Endothelial cell of umbilical vein (primary cell): ENCODE results near the gene PLA2G2D. TPM values are rescaled to one million over a fixed set of nuclear protein-coding genes. Genes with fewer than 3 reads are reported as not detected.

Source experiments
- BruUV-seq: library from RNA; stranded (reverse); fragments of 400-500 nt; replicated peaks from 2 replicates; lab custom pipeline; 2021; lab: Mats Ljungman, UMichigan
- CTCF ChIA-PET: fragments of 300-600, 350-600 bp; sonication (Branson Sonifier 250); formaldehyde crosslinking; loops from one replicate; lab custom pipeline; 2021; ENCODE audit warnings: antibody characterized with exemption, inconsistent platforms; lab: Charles Lee
- POLR2A ChIA-PET: fragments of 300-600, 350-600 bp; sonication (Branson Sonifier 250); formaldehyde crosslinking; loops from one replicate; lab custom pipeline; 2021; ENCODE audit warnings: antibody characterized with exemption, inconsistent platforms; lab: Charles Lee
- DNase-seq: peaks from one replicate; pipeline ENCODE4 v3.0.0-alpha.2; 2011; ENCODE audit warnings: low read depth, low spot score
- FAIRE-seq: peaks from 2 replicates; lab custom pipeline; 2011; peaks lifted over from hg19 to GRCh38; lab: Jason Lieb, UNC
- H2AFZ ChIP-seq: 2 replicates; pipeline ENCODE4 v1.6.0; 2012; ENCODE audit warnings: low read depth, low read length, control low read depth, inconsistent platforms
- H3K27ac ChIP-seq: 2 replicates; pipeline ENCODE4 v1.5.1; 2011; ENCODE audit warnings: low read depth, mild to moderate bottlenecking, control low read depth, low read length, moderate library complexity; ENCODE audit not compliant: insufficient read depth
- H3K27me3 ChIP-seq, 2 experiments: 2 replicates each; pipeline versions ENCODE4 v1.6.0 to v1.6.1; 2011; ENCODE audit warnings: low read length in 2 of 2, mixed read lengths in 1 of 2; ENCODE audit not compliant: control insufficient read depth in 2 of 2, insufficient read depth in 2 of 2
- H3K36me3 ChIP-seq, 2 experiments: 2 replicates in 1 of 2; 3 replicates in 1 of 2; pipeline ENCODE4 v1.5.1; 2011; ENCODE audit warnings: low read length in 2 of 2, mild to moderate bottlenecking in 1 of 2, moderate library complexity in 1 of 2; ENCODE audit not compliant: control insufficient read depth in 2 of 2, insufficient read depth in 2 of 2; ENCODE audit errors: extremely low read depth in 1 of 2
- H3K4me1 ChIP-seq: 3 replicates; pipeline ENCODE4 v1.5.1; 2011; ENCODE audit warnings: mild to moderate bottlenecking, low read length; ENCODE audit not compliant: control insufficient read depth, insufficient read depth; ENCODE audit errors: extremely low read depth
- H3K4me2 ChIP-seq: 2 replicates; pipeline ENCODE4 v1.6.1; 2011; ENCODE audit warnings: low read length, control low read depth, mixed read lengths; ENCODE audit not compliant: insufficient read depth
- H3K4me3 ChIP-seq, 3 experiments: fragments of 200-600 bp in 1 of 3; sonication (generic), shearing (Covaris generic) in 1 of 3; replicated peaks in 1 of 3; 2 replicates each; pipeline ENCODE4 v1.5.1; 2011 to 2016; ENCODE audit warnings: control low read depth in 3 of 3, low read length in 3 of 3, mild to moderate bottlenecking in 2 of 3, inconsistent platforms in 1 of 3, low read depth in 1 of 3, moderate library complexity in 1 of 3; ENCODE audit not compliant: insufficient read depth in 1 of 3
- H3K79me2 ChIP-seq: 2 replicates; pipeline ENCODE4 v1.6.0; 2012; ENCODE audit warnings: low read length, inconsistent platforms; ENCODE audit not compliant: control insufficient read depth, insufficient read depth
- H3K9ac ChIP-seq: replicated peaks from 2 replicates; pipeline ENCODE3; 2011; ENCODE audit warnings: low read length, control low read depth; ENCODE audit not compliant: insufficient read depth; ENCODE audit errors: extremely low read depth
- H3K9me1 ChIP-seq: replicated peaks from 3 replicates; pipeline ENCODE4 v1.6.0; 2011; ENCODE audit warnings: mild to moderate bottlenecking, low read length; ENCODE audit not compliant: control insufficient read depth, insufficient read depth; ENCODE audit errors: extremely low read depth
- H3K9me3 ChIP-seq: replicated peaks from 2 replicates; pipeline ENCODE4 v1.5.1; 2012; ENCODE audit warnings: low read length, inconsistent platforms; ENCODE audit not compliant: control insufficient read depth, insufficient read depth
- H4K20me1 ChIP-seq: replicated peaks from 2 replicates; pipeline ENCODE3; 2011; ENCODE audit warnings: mild to moderate bottlenecking, low read length; ENCODE audit not compliant: control insufficient read depth, insufficient read depth; ENCODE audit errors: extremely low read depth
- CTCF ChIP-seq, 2 donors: IDR thresholded peaks; 1 replicate in 1 of 2; 2 replicates in 1 of 2; pipeline ENCODE4 v1.5.1; 2011; ENCODE audit warnings: low read length in 2 of 2, mild to moderate bottlenecking in 2 of 2, moderate library complexity in 2 of 2, control low read depth in 1 of 2, inconsistent platforms in 1 of 2, low read depth in 1 of 2; ENCODE audit not compliant: insufficient read depth in 1 of 2; ENCODE audit errors: extremely low read depth in 1 of 2
- EZH2 ChIP-seq: IDR thresholded peaks from 2 replicates; pipeline ENCODE4 v1.6.1; 2012; ENCODE audit warnings: borderline replicate concordance, low read depth, mild to moderate bottlenecking, moderate library complexity, low read length, inconsistent platforms; ENCODE audit not compliant: severe bottlenecking
- MYC ChIP-seq: IDR thresholded peaks from one replicate; pipeline ENCODE4 v1.6.1; 2011; ENCODE audit warnings: mild to moderate bottlenecking, low read depth, low read length
- POLR2A ChIP-seq: IDR thresholded peaks from 2 replicates; pipeline ENCODE4 v1.6.1; 2012; ENCODE audit warnings: low read depth, mild to moderate bottlenecking, control low read depth, low read length
- POLR2AphosphoS5 ChIP-seq: IDR thresholded peaks from 2 replicates; pipeline ENCODE4 v1.6.1; 2012; ENCODE audit warnings: low read depth, mild to moderate bottlenecking, control low read depth, low read length, moderate library complexity; ENCODE audit not compliant: insufficient read depth
- dilution Hi-C: fragments of 300-500 bp; cut with MboI; formaldehyde crosslinking; loops from one replicate; pipeline ENCODE4 v1.15.0; 2019; ENCODE audit warnings: low sequenced_read_pairs; ENCODE audit not compliant: extremely low pct_ligation_motif_present
- intact Hi-C: fragments of 100-400 bp; cut with micrococcal nuclease; formaldehyde crosslinking; loops from one replicate; pipeline ENCODE4 v1.10.0; 2022
- polyA plus RNA-seq, 4 experiments: library from polyadenylated mRNA; depleted of rRNA in 3 of 4; stranded (reverse) in 3 of 4; unstranded in 1 of 4; fragments of >200 nt; gene quantifications; 2 replicates each; pipeline versions ENCODE4 v1.2.1 to v1.2.3, GENCODE V29; 2011 to 2012; ENCODE audit warnings: missing spikeins in 1 of 4
- total RNA-seq: library from RNA; stranded (reverse); gene quantifications from 2 replicates; pipeline ENCODE4 v1.2.3, GENCODE V29; 2021

Gene PLA2G2D
- total and polyA plus RNA-seq, 2 donors (not counting 3 experiments of a cell fraction or from before 2014, with no cell fraction given) = not detected

- CTCF ChIA-PET = interaction anchor here (0.5 to 7.6 kb wide), 12 partner anchors 9 to 356 kb away, joined by 3 to 65 read pairs (median 5); no protein-coding TSS in a partner anchor
Measured at GRCh38 chr1:20165522-20165951, 46.2 kb upstream of the PLA2G2D start.

More at GRCh38 chr1:20165522-20165951, 46.2 kb upstream of the PLA2G2D start:
- FAIRE-seq (no peak), DNase-seq (no peak)
- Histone ChIP-seq H3K4me3 (no peak overlapping the region), H3K27ac (no peak overlapping the region), H4K20me1 (no peaks in the 10 kb centered on the region), H3K9ac (no peak overlapping the region), H3K4me2 (no peak overlapping the region), H3K9me3 (no peaks in the 10 kb centered on the region), H3K9me1 (no peaks in the 10 kb centered on the region), H3K27me3 (no peaks in the 10 kb centered on the region), H2AFZ (no peak overlapping the region), H3K36me3 (no peaks in the 10 kb centered on the region), H3K4me1 (no peaks in the 10 kb centered on the region), H3K79me2 (no peaks in the 10 kb centered on the region)
- TF ChIP-seq POLR2AphosphoS5 (no peak), POLR2A (no peak), EZH2 (no peak), CTCF (IDR thresholded peaks at IDR 0.05; ENCODE audit: extremely low read depth in 1 of 2, insufficient read depth in 1 of 2, low read depth in 1 of 2, low read length in 2 of 2) (peak in 1 of 2 donors; percentile 11), MYC (no peak)
- BruUV-seq = no TSS peak
- dilution Hi-C loops (no loop called here), intact Hi-C loops (loop anchor here (1.0 kb wide), 2 partner anchors 30 to 328 kb away; no protein-coding TSS in a partner anchor)
- POLR2A ChIA-PET = no interaction called here
